ENCODE data around the gene AUTS2.

AUTS2 gene

GRCh38 chr7:69723663-69724062 lies 125.4 kb downstream of the AUTS2 start:
- DNase-seq (ENCODE audit: low spot score): no peak

- no peak for DNase-seq (ENCODE audit: low spot score)
Observed at GRCh38 chr7:69728304-69728703, 130.0 kb downstream of the AUTS2 start.

- no peak for DNase-seq (ENCODE audit: low spot score)
Observed at GRCh38 chr7:69732203-69732602, 133.9 kb downstream of the AUTS2 start.

- no peak for DNase-seq (ENCODE audit: low spot score)
Observed at GRCh38 chr7:69735582-69735981, 137.3 kb downstream of the AUTS2 start.

GRCh38 chr7:69736126-69736810 lies 138.0 kb downstream of the AUTS2 start:
- DNase-seq (ENCODE audit: low spot score): no peak

GRCh38 chr7:69738396-69738951 lies 140.2 kb downstream of the AUTS2 start:
- DNase-seq (ENCODE audit: low spot score): peak; percentile 24

- peak; percentile 77 for DNase-seq (ENCODE audit: low spot score)
Observed at GRCh38 chr7:69739190-69739589, 140.9 kb downstream of the AUTS2 start.

GRCh38 chr7:69739931-69740431 lies 141.7 kb downstream of the AUTS2 start:
- no peak for DNase-seq (ENCODE audit: low spot score)

- DNase-seq (ENCODE audit: low spot score): no peak
Observed at GRCh38 chr7:69742237-69742636, 144.0 kb downstream of the AUTS2 start.

GRCh38 chr7:69743436-69743835 lies 145.2 kb downstream of the AUTS2 start:
- DNase-seq (ENCODE audit: low spot score): no peak

- no peak for DNase-seq (ENCODE audit: low spot score)
Observed at GRCh38 chr7:69744026-69744425, 145.8 kb downstream of the AUTS2 start.

GRCh38 chr7:69746383-69746782 lies 148.1 kb downstream of the AUTS2 start:
- no peak for DNase-seq (ENCODE audit: low spot score)

- DNase-seq (ENCODE audit: low spot score): no peak
Observed at GRCh38 chr7:69747144-69747543, 148.9 kb downstream of the AUTS2 start.

GRCh38 chr7:69748530-69748929 lies 150.3 kb downstream of the AUTS2 start:
- DNase-seq (ENCODE audit: low spot score): no peak

- no peak for DNase-seq (ENCODE audit: low spot score)
Observed at GRCh38 chr7:69749372-69749979, 151.2 kb downstream of the AUTS2 start.

GRCh38 chr7:69749994-69750393 lies 151.7 kb downstream of the AUTS2 start:
- no peak for DNase-seq (ENCODE audit: low spot score)

- no peak for DNase-seq (ENCODE audit: low spot score)
Observed at GRCh38 chr7:69751026-69751425, 152.8 kb downstream of the AUTS2 start.

GRCh38 chr7:69753981-69754380 lies 155.7 kb downstream of the AUTS2 start:
- no peak for DNase-seq (ENCODE audit: low spot score)

- no peak for DNase-seq (ENCODE audit: low spot score)
Observed at GRCh38 chr7:69754476-69754875, 156.2 kb downstream of the AUTS2 start.

- no peak for DNase-seq (ENCODE audit: low spot score)
Observed at GRCh38 chr7:69756235-69756634, 158.0 kb downstream of the AUTS2 start.

- no peak for DNase-seq (ENCODE audit: low spot score)
Observed at GRCh38 chr7:69757528-69757927, 159.3 kb downstream of the AUTS2 start.

GRCh38 chr7:69757981-69758430 lies 159.7 kb downstream of the AUTS2 start:
- DNase-seq (ENCODE audit: low spot score): no peak

GRCh38 chr7:69759373-69759772 lies 161.1 kb downstream of the AUTS2 start:
- DNase-seq (ENCODE audit: low spot score): no peak
